Activated T-helper 9 cell treated with anti-CD3 and anti-CD28 coated beads, Interleukin-2, amount 50 U/mL, for 16 hours (primary cell): Measurements from ENCODE around the gene KRTDAP.

Source experiments
- DNase-seq: peaks from one replicate; pipeline ENCODE4 v3.0.0-alpha.2; 2020; ENCODE audit warnings: low read depth

The KRTDAP gene

GRCh38 chr19:35490364-35490763 is at the start of gene KRTDAP:
TSS of gene KRTDAP (minus strand) at chr19:35490464. CDS start at chr19:35490442, 22 bp downstream.
- no peak for DNase-seq

GRCh38 chr19:35539850-35540249 is 49.6 kb upstream of the KRTDAP start:
- DNase-seq = no peak

GRCh38 chr19:35539314-35539713 is 49.0 kb upstream of the KRTDAP start:
- DNase-seq = no peak

- DNase-seq = no peak
Observed at GRCh38 chr19:35534803-35535480, 44.7 kb upstream of the KRTDAP start.

- DNase-seq = no peak
Observed at GRCh38 chr19:35533822-35534392, 43.6 kb upstream of the KRTDAP start.

- no peak for DNase-seq
Observed at GRCh38 chr19:35533201-35533821, 43.0 kb upstream of the KRTDAP start, which contains the start of gene GAPDHS. TSS of gene GAPDHS (plus strand) at chr19:35533456. CDS start at chr19:35533528, 72 bp downstream.

GRCh38 chr19:35531291-35531690 is 41.0 kb upstream of the KRTDAP start:
- DNase-seq = no peak

GRCh38 chr19:35529241-35530218 is 39.3 kb upstream of the KRTDAP start:
- DNase-seq = no peak

GRCh38 chr19:35528218-35529038 is 38.2 kb upstream of the KRTDAP start, which contains the start of gene SBSN:
TSS of gene SBSN (minus strand) at chr19:35528311. CDS start at chr19:35528281, 30 bp downstream.
- DNase-seq = no peak

- DNase-seq = no peak
Observed at GRCh38 chr19:35525873-35526272, 35.6 kb upstream of the KRTDAP start.

GRCh38 chr19:35524181-35524837 is 34.0 kb upstream of the KRTDAP start:
- DNase-seq = no peak

- no peak for DNase-seq
Observed at GRCh38 chr19:35522745-35523327, 32.6 kb upstream of the KRTDAP start.

- DNase-seq = no peak
Observed at GRCh38 chr19:35521124-35521743, 31.0 kb upstream of the KRTDAP start.

- no peak for DNase-seq
Observed at GRCh38 chr19:35519291-35519690, 29.0 kb upstream of the KRTDAP start.

- DNase-seq = no peak
Observed at GRCh38 chr19:35518313-35518712, 28.0 kb upstream of the KRTDAP start.

- DNase-seq = no peak
Observed at GRCh38 chr19:35517342-35517741, 27.1 kb upstream of the KRTDAP start.

- no peak for DNase-seq
Observed at GRCh38 chr19:35516310-35516709, 26.0 kb upstream of the KRTDAP start.

- no peak for DNase-seq
Observed at GRCh38 chr19:35514282-35514809, 24.1 kb upstream of the KRTDAP start.

GRCh38 chr19:35513628-35514281 is 23.5 kb upstream of the KRTDAP start, which contains the start of gene DMKN:
TSS of gene DMKN (minus strand) at chr19:35513649. CDS start at chr19:35513475, 174 bp downstream.
- DNase-seq = no peak
